ENCODE results near the gene MAP3K8.
"Not testable (repeated sequence)": the region's sequence is repeated elsewhere in the genome, so short reads cannot be mapped to it uniquely, and the experiment has no call there.

The MAP3K8 gene

GRCh38 chr10:30423655-30424275 lies 10.2 kb upstream of the MAP3K8 start:
- not testable (repeated sequence) for DNase-seq

DNA sequence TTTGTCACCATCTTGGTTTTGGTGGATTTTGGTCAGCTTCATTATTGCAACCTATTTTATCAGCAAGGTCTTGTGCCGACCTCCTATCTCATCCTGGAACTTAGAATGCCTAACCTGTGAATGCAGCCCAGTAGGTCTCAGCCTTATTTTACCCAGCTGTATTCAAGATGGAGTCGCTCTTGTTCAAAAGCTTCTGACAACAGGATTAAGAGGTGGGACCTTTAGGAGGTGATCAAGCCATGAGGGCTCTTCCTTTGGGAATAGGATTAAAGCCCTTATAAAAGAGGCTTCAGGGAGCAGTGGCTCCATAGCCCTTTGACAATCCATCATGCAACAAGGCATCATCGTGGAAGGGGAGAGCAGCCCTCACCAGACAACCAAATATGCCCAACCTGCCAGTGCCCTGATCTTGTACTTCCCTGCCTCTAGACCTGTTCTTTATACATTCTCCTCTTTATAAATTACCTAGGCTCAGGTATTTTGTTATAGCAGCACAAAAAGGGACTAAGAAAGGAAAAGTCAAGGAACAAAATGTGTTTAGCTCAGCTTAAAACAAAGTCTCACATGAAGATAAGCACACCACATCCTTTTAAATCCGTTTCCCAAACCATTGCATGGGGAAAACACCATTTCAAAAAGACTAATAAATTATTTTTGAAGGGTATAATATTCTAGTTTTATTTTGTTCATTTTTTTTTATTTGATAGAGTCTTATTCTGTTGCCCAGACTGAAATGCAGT lies 8.5 kb upstream of the MAP3K8 start:
- no peak for DNase-seq

GRCh38 chr10:30430544-30431298 lies 3.3 kb upstream of the MAP3K8 start:
- DNase-seq: no peak

GRCh38 chr10:30431435-30431911 lies 2.5 kb upstream of the MAP3K8 start:
- DNase-seq: no peak

GRCh38 chr10:30432622-30433305 lies 1.2 kb upstream of the MAP3K8 start:
- DNase-seq: no peak

- no peak for DNase-seq
Observed at GRCh38 chr10:30433306-30433729, 666 bp upstream of the MAP3K8 start.

DNA sequence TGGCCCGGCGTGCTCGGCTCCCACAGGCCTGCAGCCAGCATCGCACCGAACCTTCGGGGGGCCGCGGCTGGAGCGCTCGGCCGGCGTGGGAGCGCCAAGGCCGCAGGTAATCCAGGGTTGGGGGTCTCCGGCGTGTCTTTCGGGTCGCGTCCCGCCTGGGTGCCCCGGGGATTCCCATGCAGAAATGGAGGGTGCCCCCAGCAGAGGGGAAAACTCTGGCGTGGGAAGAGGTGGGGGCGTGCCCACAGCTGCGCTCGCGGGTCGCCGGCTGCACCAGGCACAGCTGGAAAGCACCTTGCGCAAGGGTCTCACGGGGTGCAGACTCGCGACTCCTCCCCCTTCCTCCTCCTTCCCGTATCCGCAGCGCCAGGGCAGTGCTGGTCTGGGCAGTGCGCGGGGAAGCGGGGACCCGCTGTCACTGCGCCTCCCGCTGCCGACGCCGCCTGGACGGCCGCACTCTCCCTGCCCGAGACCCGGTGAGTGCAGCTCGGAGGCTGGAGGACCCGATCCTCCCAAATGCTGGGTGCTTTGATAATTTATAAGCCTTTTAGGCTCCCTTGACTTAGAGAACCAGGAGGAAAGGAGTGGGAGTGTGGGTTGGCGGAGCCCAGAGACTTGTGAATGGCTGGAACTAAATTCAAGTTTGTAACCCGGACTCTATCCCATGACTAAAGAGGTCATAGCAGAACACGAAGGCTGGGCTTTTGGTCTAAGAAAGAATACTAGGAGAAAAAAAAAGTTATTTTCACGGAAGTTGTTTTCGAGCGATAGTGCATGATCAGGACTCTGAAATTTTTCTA lies 489 bp downstream of the MAP3K8 start:
- no peak for DNase-seq

GRCh38 chr10:30435073-30435422 lies 1.1 kb downstream of the MAP3K8 start:
- no peak for DNase-seq

GRCh38 chr10:30435499-30436167 lies 1.6 kb downstream of the MAP3K8 start:
- DNase-seq: not testable (repeated sequence)

DNA sequence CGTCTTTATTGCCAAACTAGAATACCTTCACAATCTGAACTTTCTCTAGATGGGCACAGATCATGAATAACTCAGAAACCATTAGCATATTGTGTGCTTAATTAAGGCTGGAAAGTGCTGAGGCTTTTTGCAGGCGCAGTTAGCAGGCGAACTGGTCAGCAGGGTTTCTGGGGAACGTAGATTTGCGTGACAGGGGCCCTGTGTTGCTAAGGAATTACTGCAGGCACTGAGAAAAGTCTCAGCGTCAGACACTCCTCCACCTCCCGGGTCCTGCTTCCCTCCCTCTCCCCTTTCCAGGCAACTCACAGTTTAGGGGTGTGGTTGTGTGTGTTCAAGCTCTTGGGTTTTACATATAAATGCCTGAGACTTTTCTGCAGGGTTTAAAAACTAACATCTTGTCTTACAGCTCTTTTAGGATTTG lies 2.2 kb downstream of the MAP3K8 start:
- no peak for DNase-seq

- DNase-seq: no peak
Observed at GRCh38 chr10:30436671-30437030, 2.7 kb downstream of the MAP3K8 start.

DNA sequence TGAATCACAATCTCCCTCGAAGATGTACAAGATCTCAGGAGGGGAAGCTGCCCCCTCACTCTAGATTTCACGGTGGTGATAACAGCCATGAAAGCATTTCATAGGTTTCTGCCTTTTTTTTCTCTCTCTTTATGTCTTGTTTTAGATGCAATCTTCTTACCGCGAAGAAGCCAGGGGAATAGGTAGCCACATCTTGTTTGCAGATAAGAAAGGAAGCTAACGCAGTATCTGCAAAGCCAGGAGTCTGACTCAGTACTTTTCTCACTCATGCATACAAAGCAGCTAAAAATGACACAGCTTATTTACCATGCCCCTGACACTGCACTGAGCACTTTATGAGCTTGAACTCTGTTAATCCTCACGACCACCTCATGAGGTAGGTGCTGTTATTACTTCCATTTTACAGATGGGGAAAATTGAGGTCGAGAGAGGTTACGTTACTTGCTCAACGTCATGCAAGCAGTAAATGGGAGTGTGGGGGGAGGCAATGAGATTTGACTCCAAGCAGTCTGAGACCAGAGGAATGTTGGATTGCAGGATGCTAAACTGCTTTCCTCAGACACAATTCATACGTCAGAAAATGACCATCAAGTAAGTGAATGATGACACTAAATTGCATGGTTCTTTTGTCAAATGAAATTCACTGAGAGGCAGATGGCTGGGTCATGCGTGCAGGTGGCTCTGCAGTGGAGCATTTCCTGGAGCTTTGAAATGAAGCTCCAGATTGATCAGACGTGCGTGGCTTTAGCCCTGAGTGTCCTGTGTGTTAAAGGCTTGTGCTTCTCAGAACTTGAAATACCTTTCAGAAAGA lies 3.3 kb downstream of the MAP3K8 start:
- DNase-seq: no peak

DNA sequence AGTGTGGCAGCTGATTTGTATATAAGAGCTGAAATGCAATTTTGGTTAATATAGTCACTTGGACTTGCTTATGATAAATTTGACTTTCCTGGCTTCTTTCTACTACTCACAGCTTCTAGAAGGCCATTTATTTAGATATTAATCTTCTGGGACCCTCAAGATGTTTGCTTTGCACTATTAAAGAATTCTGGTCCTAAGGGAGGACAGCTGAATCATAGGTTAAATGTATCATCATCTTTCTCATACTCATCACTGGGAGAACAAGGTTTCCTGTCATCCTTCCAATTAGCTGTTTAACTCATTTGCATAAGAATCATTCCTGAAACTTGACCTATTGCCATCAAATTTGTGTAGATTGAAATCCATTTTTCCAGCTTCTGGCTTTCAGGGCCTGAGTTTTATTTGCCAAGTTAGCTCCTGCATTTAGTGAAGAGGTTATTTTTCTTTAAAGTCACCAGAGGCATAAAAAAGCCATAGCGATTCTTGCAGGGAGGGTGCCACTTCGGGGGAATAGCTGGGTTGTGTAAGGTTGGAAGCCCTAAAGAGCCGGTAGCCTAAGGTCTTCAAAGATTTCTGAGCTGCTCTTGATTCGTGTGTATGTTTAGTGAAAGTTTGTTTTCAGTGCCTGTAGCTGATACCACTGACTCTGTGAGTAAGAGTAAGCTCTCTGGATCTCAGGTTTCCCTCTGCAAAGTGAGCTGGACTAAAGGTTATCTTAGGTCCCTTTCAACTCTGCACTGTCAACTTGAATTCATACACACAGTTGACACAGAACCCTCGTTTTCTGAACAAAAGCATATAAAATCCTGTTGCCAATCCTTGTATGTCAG lies 4.3 kb downstream of the MAP3K8 start:
- no peak for DNase-seq

GRCh38 chr10:30439931-30440330 lies 5.9 kb downstream of the MAP3K8 start:
- no peak for DNase-seq

DNA sequence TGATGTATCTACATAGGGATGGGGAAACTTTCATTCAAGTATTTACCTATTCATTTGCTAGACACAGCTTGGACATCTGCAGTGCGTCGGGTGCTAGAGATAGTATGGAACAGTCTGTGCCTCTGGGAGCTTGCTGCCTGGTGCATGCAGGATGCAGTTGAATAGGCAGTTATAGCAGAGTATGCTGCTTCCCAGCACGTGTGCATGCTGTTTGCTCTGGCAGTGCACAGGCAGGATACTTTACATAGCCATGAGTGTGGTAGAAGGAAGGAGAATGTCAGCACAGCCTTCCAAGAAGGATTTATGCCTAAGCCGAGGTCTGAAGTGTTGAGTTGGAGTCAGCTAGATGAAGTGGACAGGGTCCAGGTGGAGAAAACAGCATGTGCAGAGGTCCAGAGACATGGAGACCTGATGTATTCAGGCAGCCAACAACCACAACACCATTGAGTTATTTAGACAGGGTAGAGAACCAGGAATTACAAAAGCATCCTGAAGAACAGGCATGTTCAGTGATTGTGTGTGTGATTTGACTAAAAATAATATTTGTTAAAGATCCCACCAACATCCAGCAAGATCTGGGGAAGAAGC lies 8.1 kb downstream of the MAP3K8 start:
- DNase-seq: no peak

DNA sequence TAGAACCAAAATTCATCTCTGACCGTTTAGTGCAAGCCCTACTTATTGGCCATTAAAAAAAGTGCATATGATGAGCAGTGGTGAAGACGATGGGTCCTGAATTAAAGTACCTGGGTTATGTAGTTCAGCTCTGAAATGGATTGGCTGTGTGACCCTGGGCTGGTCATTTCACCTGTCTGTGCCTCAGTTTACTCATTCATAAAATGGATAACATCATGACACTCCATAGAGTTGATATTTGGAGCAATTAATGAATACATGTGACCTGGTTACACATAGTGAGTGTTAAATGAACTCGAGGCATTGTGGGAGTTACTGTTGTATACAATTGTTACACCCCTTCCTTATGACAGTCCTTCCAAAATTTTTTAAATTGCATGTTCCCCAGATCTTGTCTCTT lies 9.1 kb downstream of the MAP3K8 start:
- DNase-seq: no peak

GRCh38 chr10:30445711-30446110 lies 11.7 kb downstream of the MAP3K8 start:
- DNase-seq: no peak

- DNase-seq: no peak
Observed at GRCh38 chr10:30447125-30447799, 13.3 kb downstream of the MAP3K8 start.

DNA sequence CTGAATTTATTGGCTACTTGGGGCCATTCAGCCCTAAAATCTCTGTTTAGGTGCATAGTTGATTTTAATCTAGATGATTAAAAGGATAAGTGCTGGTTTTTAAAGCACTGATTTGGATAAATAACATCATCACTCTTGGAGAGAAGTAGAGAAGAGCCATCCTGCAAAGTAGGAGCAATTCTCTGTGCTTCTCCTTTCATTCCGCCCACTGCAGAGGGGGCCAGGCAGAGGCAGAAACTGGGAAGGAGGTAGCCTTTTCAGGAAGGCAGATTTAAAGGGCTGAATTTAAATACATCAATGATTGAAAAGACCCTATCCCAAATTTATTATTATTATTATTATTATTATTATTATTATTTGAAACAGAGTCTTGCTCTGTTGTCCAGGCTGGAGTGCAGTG lies 14.1 kb downstream of the MAP3K8 start:
- no peak for DNase-seq

All from cortex of kidney (tissue), 1 donor.